GM20431 (cell line): Measurements from ENCODE around the gene MORN3.
"Not testable (repeated sequence)": the region's sequence is repeated elsewhere in the genome, so short reads cannot be mapped to it uniquely, and the experiment has no call there.

Experiments used
- in situ Hi-C: fragments of 300-500 bp; cut with MseI, MboI; formaldehyde crosslinking; loops from one replicate; pipeline ENCODE4 v1.15.0; 2020; ENCODE audit warnings: low sequenced_read_pairs; ENCODE audit not compliant: unreplicated experiment

MORN3 gene

GRCh38 chr12:121669521-121669900 is at the start of gene MORN3:
MORN3 (minus strand) TSS chr12:121669654; CDS start chr12:121669483, 171 bp downstream.
- in situ Hi-C loops = loop anchor here (10.0 kb wide), 1 partner anchor 115 kb away; no protein-coding TSS in a partner anchor

GRCh38 chr12:121718653-121719239 is 49.3 kb upstream of the MORN3 start:
- in situ Hi-C loops = no loop called here

GRCh38 chr12:121717041-121717699 is 47.7 kb upstream of the MORN3 start:
- in situ Hi-C loops = no loop called here

GRCh38 chr12:121715862-121716435 is 46.5 kb upstream of the MORN3 start:
- in situ Hi-C loops = no loop called here

- in situ Hi-C loops = not testable (repeated sequence)
These were observed 45.6 kb upstream of the MORN3 start for GRCh38 chr12:121715055-121715454.

- in situ Hi-C loops = no loop called here
These were observed 44.3 kb upstream of the MORN3 start for GRCh38 chr12:121713793-121714192.

- in situ Hi-C loops = no loop called here
These were observed 43.9 kb upstream of the MORN3 start for GRCh38 chr12:121713257-121713777.

GRCh38 chr12:121712461-121713256 is 43.2 kb upstream of the MORN3 start, which contains the start of gene TMEM120B:
TMEM120B (plus strand) TSS chr12:121712752; CDS start chr12:121712896, 144 bp downstream.
- in situ Hi-C loops = no loop called here

- in situ Hi-C loops = no loop called here
These were observed 42.7 kb upstream of the MORN3 start for GRCh38 chr12:121712190-121712460.

- in situ Hi-C loops = no loop called here
These were observed 42.1 kb upstream of the MORN3 start for GRCh38 chr12:121711361-121712189.

- in situ Hi-C loops = loop anchor here (10.0 kb wide), 1 partner anchor 55 kb away; no protein-coding TSS in a partner anchor
These were observed 40.1 kb upstream of the MORN3 start for GRCh38 chr12:121709478-121709961.

GRCh38 chr12:121709064-121709424 is 39.6 kb upstream of the MORN3 start:
- in situ Hi-C loops = loop anchor here (10.0 kb wide), 1 partner anchor 56 kb away; no protein-coding TSS in a partner anchor

- in situ Hi-C loops = loop anchor here (10.0 kb wide), 1 partner anchor 56 kb away; no protein-coding TSS in a partner anchor
These were observed 39.0 kb upstream of the MORN3 start for GRCh38 chr12:121708313-121709063.

- in situ Hi-C loops = loop anchor here (10.0 kb wide), 1 partner anchor 59 kb away; no protein-coding TSS in a partner anchor
These were observed 36.1 kb upstream of the MORN3 start for GRCh38 chr12:121705514-121705913.

GRCh38 chr12:121702944-121703343 is 33.5 kb upstream of the MORN3 start:
- in situ Hi-C loops = loop anchor here (10.0 kb wide), 1 partner anchor 62 kb away; no protein-coding TSS in a partner anchor

- in situ Hi-C loops = loop anchor here (10.0 kb wide), 1 partner anchor 63 kb away; no protein-coding TSS in a partner anchor
These were observed 32.3 kb upstream of the MORN3 start for GRCh38 chr12:121701667-121702277.

- in situ Hi-C loops = loop anchor here (10.0 kb wide), 1 partner anchor 97 kb away; the partner anchor contains the start of gene RHOF
These were observed 28.4 kb upstream of the MORN3 start for GRCh38 chr12:121697861-121698260.
